ENCODE data around the gene GPR151. TPM values are rescaled to one million over a fixed set of nuclear protein-coding genes. Genes with fewer than 3 reads are reported as not detected.

Gene GPR151
- polyA plus RNA-seq, 3 donors = not detected

- TF ChIP-seq, protein P1, sequence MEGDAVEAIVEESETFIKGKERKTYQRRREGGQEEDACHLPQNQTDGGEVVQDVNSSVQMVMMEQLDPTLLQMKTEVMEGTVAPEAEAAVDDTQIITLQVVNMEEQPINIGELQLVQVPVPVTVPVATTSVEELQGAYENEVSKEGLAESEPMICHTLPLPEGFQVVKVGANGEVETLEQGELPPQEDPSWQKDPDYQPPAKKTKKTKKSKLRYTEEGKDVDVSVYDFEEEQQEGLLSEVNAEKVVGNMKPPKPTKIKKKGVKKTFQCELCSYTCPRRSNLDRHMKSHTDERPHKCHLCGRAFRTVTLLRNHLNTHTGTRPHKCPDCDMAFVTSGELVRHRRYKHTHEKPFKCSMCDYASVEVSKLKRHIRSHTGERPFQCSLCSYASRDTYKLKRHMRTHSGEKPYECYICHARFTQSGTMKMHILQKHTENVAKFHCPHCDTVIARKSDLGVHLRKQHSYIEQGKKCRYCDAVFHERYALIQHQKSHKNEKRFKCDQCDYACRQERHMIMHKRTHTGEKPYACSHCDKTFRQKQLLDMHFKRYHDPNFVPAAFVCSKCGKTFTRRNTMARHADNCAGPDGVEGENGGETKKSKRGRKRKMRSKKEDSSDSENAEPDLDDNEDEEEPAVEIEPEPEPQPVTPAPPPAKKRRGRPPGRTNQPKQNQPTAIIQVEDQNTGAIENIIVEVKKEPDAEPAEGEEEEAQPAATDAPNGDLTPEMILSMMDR (IDR thresholded peaks at IDR 0.05) = no peak
- H3K27ac Mint-ChIP-seq = peak overlapping the region in 1 of 7 donors; percentile 78
- H3K4me2 ChIP-seq (replicated peaks; ENCODE audit: extremely low read depth, low read length, poor library complexity, severe bottlenecking) = no peak overlapping the region
- H2AFZ ChIP-seq (ENCODE audit: insufficient read depth, low read depth, low read length, poor library complexity, severe bottlenecking) = no peak overlapping the region
- peaks cover 0 to 2% (median 0%) of the 10 kb centered on the region in 7 donors for H3K9me3 Mint-ChIP-seq
- no peaks in the 10 kb centered on the region for H3K4me1 ChIP-seq (ENCODE audit: control insufficient read depth in 1 of 2, insufficient read depth in 2 of 2, low read length in 2 of 2)
- H3K36me3 ChIP-seq (replicated peaks in 1 of 2; ENCODE audit: control insufficient read depth in 1 of 2, insufficient read depth in 2 of 2, low read length in 2 of 2) = no peaks in the 10 kb centered on the region
- intact Hi-C loops (cut with micrococcal nuclease) = loop anchor here in 1 of 2 donors (5.0 kb wide), 1 partner anchor 437 kb away; no protein-coding TSS in a partner anchor
- no peaks in the 10 kb centered on the region for H3K36me3 Mint-ChIP-seq
- H3K27me3 ChIP-seq (ENCODE audit: control insufficient read depth in 2 of 2, insufficient read depth in 2 of 2, low read length in 2 of 2) = no peaks in the 10 kb centered on the region
- WGBS (ENCODE audit: insufficient coverage) = 100% methylated on average over 1 of the region's 2 CpGs
- no peak for DNase-seq
- H3K4me3 ChIP-seq (replicated peaks in 1 of 3; ENCODE audit: low read depth in 2 of 3, low read length in 3 of 3) = no peak overlapping the region
- no peaks in the 10 kb centered on the region for H3K9me3 ChIP-seq (replicated peaks in 1 of 2; ENCODE audit: control insufficient read depth in 1 of 2, insufficient read depth in 1 of 2, low read length in 2 of 2)
- peaks cover 2% of the 10 kb centered on the region for H3K4me1 Mint-ChIP-seq
- no peak overlapping the region for H3K27ac ChIP-seq (ENCODE audit: low read depth in 1 of 2, low read length in 2 of 2)
- H3K9ac ChIP-seq (ENCODE audit: insufficient read depth, low read length, poor library complexity, severe bottlenecking) = no peak overlapping the region
- H3K79me2 ChIP-seq (ENCODE audit: insufficient read depth, low read length) = no peaks in the 10 kb centered on the region
- H4K20me1 ChIP-seq (ENCODE audit: insufficient read depth, low read length) = no peaks in the 10 kb centered on the region
- H3K4me3 Mint-ChIP-seq = no peak overlapping the region
- peaks cover 1 to 6% (median 2%) of the 10 kb centered on the region in 3 donors for H3K27me3 Mint-ChIP-seq (ENCODE audit: low read depth in 3 of 3)
Measured at GRCh38 chr5:146529984-146530383, 14.0 kb upstream of the GPR151 start.

DNA sequence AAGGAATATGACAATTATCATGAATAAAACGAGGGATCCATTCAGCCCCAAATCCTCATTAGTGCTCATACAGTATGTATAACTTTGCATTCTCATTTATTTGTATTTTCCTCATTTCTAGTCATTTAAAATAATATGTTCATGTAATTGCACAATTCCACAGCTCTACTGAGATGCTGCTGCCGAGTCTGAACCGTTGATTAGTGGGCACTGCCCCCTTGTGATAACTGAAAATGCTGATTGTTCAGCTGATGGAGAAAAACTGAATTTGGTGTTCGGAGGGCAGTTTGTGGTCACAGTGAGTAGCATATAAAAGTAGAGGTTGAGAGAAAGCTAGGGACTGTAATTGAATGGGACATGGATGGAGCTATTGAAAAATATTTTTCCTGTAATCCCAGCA is 12.2 kb upstream of the GPR151 start:
- Histone ChIP-seq H3K27me3 (ENCODE audit: control insufficient read depth in 2 of 2, insufficient read depth in 2 of 2, low read length in 2 of 2) (no peaks in the 10 kb centered on the region), H3K4me2 (replicated peaks; ENCODE audit: extremely low read depth, low read length, poor library complexity, severe bottlenecking) (no peak overlapping the region), H3K9ac (ENCODE audit: insufficient read depth, low read length, poor library complexity, severe bottlenecking) (no peak overlapping the region), H3K79me2 (ENCODE audit: insufficient read depth, low read length) (no peaks in the 10 kb centered on the region), H4K20me1 (ENCODE audit: insufficient read depth, low read length) (no peaks in the 10 kb centered on the region), H3K27ac (ENCODE audit: low read depth in 1 of 2, low read length in 2 of 2) (no peak overlapping the region), H2AFZ (ENCODE audit: insufficient read depth, low read depth, low read length, poor library complexity, severe bottlenecking) (no peak overlapping the region), H3K4me1 (ENCODE audit: control insufficient read depth in 1 of 2, insufficient read depth in 2 of 2, low read length in 2 of 2) (no peaks in the 10 kb centered on the region), H3K9me3 (replicated peaks in 1 of 2; ENCODE audit: control insufficient read depth in 1 of 2, insufficient read depth in 1 of 2, low read length in 2 of 2) (no peaks in the 10 kb centered on the region), H3K4me3 (replicated peaks in 1 of 3; ENCODE audit: low read depth in 2 of 3, low read length in 3 of 3) (no peak overlapping the region), H3K36me3 (replicated peaks in 1 of 2; ENCODE audit: control insufficient read depth in 1 of 2, insufficient read depth in 2 of 2, low read length in 2 of 2) (no peaks in the 10 kb centered on the region)
- intact Hi-C loops (cut with micrococcal nuclease) = no loop called here
- Mint-ChIP-seq H3K9me3 (peaks cover 0 to 2% (median 0%) of the 10 kb centered on the region in 7 donors), H3K4me3 (no peak overlapping the region), H3K36me3 (no peaks in the 10 kb centered on the region), H3K27me3 (ENCODE audit: low read depth in 3 of 3) (peaks cover 0 to 6% (median 0%) of the 10 kb centered on the region in 3 donors), H3K27ac (no peak overlapping the region), H3K4me1 (peaks cover under 1% of the 10 kb centered on the region)
- TF ChIP-seq, protein P1 (IDR thresholded peaks at IDR 0.05) = no peak
- no CpG with 5 or more reads among the region's 4 CpGs for WGBS (ENCODE audit: insufficient coverage)
- DNase-seq = no peak

All from CD14-positive monocyte (primary cell).